HG02870 (cell line): Measurements from ENCODE around the gene FRS3.
"Not testable (repeated sequence)": the region's sequence is repeated elsewhere in the genome, so short reads cannot be mapped to it uniquely, and the experiment has no call there.

Experiments
- ATAC-seq: cut with Tn5 transposase; IDR thresholded peaks from one replicate; pipeline ENCODE4 v1.9.1; 2021; ENCODE audit warnings: mild to moderate bottlenecking, moderate library complexity; ENCODE audit not compliant: unreplicated experiment

FRS3 gene

DNA sequence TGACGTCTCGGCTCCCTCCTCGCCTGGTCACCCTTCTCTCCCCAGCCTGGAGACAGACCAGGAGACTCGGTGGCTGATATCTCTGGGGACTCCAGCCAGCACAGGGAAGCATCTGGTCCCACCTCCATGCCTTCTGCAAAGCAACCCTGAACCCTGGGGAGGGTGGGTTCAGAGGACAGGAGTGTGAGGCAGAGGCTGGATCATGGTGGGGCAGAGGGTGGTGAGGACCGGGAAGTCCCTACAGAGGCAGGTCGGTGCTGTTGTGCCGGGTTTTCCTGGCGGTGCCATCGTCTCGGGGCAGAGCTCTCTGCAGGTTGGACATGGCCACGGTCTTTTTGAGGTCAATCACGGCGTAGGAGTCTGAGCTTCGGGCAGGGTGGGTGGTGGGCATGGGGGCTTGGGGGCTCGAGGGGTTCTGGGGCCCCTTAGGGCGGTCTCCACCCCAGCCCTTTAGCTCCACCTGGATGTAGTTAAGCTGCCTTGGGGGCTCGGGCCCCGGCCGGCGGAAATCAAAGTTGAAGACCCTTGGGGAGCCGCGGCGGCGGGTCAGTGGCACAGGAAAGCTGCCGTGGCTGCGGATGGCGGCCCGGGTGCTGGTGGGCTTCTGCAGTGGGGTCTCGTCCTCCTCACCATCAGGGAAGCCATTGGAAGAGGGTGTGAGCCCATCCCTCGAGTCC, 9.2 kb downstream of the FRS3 start:
- no peak for ATAC-seq

GRCh38 chr6:41769376-41769775, 10.3 kb downstream of the FRS3 start:
- ATAC-seq, result no peak

- ATAC-seq, result no peak
These were observed 11.0 kb downstream of the FRS3 start for GRCh38 chr6:41768545-41769308.

GRCh38 chr6:41767112-41767833, 12.4 kb downstream of the FRS3 start:
- no peak for ATAC-seq

- not testable (repeated sequence) for ATAC-seq
These were observed 13.5 kb downstream of the FRS3 start for GRCh38 chr6:41766043-41766664.

DNA sequence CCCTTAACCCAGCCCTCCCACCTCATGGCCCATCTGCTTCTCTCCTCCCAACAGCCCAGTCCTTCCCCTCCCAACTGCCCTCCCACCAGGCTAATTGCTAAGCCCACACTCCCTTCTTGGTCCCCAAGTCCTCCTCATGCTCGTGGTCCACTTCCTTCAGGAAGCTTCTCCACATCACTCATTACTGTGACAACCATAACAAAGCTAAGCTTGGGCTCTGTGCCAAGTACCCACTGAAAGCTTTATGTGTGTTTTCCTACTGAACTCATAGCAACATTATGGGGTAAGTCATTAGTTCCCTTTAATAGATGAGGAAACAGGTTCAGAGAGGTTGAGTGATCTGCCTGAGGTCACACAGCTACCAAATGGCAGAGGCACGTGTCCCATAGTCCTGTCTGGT, 16.2 kb downstream of the FRS3 start:
- no peak for ATAC-seq

- ATAC-seq, result no peak
These were observed 19.7 kb downstream of the FRS3 start for GRCh38 chr6:41759905-41760579.

DNA sequence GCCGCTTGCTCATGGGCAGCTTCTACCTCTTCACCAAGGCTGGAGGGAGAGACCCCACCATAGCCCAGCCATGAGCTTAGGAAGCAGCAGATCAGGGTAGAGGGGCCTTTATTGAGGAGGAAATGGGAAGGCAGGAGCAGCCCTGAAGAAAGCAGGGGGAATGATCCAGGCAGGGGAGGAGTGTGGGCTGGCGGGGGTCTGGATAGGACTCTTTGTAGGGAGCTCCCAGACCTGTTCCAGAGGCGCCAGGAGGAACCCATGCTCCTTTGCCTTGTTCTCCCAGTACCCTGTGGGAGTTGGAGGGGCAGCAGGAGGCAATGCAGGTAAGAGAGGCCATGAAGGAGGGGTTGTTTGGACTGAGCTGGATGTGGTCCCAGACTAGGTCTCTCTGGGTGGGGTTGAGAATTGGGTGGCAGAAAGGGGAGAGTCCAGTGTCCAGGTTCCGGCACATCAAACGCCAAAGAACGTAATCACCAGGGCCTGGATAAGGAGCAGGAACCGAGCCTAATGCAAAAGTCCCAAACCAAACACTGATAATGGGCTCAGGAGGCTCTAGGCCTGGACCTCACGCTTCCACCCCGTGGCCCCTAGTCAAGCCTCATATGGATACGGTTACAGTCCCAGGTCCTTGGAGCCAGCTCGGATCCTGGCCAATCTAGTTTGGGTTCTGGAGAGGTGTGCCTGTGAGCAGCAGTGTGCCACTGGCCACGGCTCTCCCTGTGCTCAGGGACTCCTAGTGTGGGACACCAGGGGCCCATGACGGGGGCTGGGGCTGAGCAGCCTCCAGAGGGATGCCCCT, 20.4 kb downstream of the FRS3 start:
- no peak for ATAC-seq

DNA sequence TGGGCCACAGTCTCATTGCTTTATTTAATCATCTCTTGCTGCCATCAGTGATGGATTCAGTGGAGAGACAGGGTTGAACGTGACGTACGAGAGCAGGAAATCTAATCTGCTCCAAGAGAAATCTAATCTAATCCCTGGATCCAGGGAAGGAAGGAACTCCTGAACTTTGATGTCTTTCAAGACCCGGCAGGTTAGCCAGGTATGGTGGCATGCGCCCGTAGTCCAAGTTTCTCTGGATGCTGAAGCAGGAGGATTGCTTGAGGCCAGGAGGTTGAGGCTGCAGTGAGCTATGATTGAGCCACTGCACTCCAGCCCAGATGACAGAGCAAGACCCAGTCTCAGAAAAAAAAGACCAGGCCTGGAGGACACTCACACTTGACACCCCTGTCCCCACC, 21.1 kb downstream of the FRS3 start:
- ATAC-seq, result no peak

GRCh38 chr6:41757931-41758640, 21.6 kb downstream of the FRS3 start:
- no peak for ATAC-seq

DNA sequence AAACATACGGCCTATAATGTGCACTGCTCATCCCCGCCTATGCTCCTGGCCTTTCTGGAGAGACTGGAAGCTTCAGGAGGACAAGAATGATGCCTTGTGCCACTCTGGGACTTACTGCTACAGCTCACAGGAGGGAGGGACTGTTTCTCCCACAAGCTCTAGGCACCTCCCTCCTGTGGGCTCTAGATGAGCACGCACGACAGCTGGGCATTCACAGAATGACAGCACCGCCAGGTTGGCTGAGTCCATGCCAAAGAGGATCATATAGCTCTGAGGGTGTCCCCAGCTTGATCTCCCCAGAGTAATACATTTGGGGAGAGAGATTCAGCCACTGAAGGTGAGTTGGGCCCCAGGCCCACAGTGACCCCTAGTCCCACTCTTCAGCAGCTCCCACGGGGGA, 22.4 kb downstream of the FRS3 start:
- ATAC-seq, result no peak

DNA sequence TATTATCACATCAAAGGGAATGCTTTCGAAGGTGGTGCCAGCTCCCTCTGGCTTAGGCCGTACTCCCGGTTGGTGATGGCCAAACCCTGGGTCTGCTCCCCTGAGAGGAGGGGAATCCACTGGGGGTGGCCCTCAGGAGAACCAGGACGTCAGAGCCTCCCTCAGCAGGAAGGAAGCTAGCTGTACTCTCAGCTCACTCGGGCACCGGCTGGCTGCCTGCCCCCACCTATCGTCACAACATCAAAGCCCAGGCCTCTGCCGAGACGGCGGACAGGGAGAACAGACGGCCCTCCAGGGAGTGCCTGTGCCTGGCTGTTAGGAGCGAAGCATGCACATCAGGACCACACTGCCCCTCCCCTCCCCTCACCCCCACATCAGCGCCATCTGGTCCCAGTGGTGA, 23.3 kb downstream of the FRS3 start:
- no peak for ATAC-seq

DNA sequence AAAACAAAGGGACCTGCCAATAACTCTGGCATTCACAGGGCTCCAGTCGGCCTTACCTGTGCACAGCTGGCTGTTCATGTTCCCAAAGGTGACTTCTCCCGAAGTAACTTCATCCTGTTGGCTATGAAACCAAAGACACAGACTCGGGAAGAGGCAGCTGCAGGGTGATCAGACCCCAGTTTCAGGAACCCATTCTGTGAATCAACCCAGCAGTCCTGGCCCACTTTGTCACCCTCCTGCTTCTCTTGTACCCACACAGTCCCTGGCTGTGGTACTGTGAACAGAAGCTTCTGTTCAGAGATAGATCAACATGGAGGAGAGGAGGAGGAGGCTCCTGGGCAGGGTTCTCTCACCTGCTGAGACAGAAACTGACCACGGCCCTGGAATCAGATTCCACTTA, 23.8 kb downstream of the FRS3 start:
- ATAC-seq, result no peak

DNA sequence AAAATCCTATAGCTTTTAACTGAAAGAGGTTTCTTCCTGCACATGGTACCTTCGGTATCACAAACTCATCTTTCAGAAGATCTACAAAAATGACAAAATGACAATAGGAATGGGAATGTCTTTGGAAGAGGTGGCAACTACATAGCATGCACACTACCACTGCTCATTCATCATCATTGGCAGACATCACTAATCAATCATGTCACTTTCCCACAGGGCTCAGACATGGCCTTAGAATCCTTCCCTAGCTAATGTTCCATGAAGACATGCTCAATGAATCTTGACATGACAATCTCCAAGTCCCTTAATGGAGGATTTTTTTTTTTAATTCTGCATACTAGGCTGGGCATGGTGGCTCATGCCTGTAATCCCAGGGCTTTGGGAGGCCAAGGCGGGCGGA, 29.3 kb downstream of the FRS3 start:
- ATAC-seq, result no peak

DNA sequence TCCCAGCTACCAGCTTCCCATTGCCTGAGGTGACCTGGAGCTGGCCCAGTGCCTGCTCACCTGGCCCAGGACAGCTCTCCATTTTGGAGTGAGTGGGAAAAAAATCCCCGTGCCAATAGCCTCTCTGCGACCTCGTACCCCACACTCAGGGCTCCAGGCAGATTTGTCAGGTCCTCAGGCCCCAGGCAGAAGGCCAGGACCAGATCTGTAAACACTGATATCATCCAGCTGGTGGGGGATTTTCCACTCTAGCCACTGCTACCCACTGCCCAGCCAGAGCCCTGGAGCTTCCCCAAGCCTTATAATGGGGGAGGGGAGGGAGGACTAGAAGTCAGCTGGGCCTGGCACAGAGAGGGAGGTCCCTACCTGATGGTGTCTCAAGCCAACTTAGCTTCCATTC, 31.2 kb downstream of the FRS3 start:
- ATAC-seq, result no peak

- no peak for ATAC-seq
These were observed 31.6 kb downstream of the FRS3 start for GRCh38 chr6:41748102-41748477.

DNA sequence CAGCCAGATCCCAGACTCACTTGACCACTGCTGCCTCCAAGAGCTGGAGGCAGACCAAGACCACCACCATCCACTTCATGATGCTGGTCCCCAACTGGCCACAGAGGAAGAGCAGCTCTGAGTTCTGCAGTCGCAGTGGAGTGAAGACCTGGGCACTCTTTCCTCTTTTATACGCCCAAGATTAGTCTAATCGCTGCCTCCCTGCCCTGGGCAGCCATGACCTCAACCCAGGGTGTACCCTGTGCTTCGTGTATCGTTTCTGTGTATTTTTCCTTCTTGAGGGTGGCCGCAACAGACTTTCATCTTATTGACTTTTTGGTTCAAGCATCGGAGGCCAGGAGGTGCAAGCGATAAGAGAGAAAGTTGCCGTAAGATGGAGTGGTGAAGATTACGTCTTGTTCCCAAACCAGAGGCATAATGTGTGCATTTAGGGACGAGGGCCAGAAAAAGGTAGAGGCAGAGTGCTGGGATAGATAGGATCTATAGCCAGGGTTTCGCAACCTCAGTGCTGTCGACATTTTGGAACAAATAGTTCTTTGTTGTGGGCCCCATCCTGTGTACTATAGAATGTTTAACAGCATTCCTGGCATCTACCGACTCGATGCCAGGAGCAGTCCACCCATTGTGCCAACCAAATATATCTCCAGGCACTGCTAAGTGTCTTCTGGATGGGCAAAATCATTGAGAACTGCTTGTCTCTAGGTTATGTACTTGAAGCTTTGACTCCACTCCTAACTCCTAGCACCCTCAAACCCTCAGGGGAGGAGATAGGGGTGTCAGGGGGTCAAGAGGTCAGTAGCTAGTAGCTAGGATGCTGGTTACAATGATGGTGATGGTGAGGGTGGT, 32.2 kb downstream of the FRS3 start, which contains the start of gene PGC:
Gene PGC (minus strand): TSS at position 142 of the 846 bp plus-strand sequence. CDS start 63 bp downstream, at position 79.
- ATAC-seq, result no peak

DNA sequence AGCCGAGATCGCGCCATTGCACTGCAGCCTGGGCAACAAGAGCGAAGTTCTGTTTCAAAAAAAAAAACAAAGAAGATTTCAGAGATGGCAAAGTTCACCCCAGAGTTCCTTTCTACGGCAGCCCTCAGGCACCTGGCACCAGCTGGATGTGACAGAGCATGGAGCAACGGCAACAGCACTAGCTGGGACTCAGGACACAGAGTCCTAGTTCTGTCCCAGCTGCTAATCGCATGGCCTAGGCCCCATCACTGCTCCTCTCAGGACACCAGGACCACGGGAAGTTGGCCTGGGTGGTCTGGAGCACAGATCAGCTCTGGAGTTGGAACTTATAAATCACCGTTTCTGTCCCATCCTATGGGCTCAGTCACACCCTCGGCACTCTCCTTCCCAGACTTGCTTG, 33.6 kb downstream of the FRS3 start:
- ATAC-seq, result no peak
